Measurements from ENCODE around the gene CFAP299.
"Not testable (repeated sequence)": the region's sequence is repeated elsewhere in the genome, so short reads cannot be mapped to it uniquely, and the experiment has no call there.

Gene CFAP299

DNA sequence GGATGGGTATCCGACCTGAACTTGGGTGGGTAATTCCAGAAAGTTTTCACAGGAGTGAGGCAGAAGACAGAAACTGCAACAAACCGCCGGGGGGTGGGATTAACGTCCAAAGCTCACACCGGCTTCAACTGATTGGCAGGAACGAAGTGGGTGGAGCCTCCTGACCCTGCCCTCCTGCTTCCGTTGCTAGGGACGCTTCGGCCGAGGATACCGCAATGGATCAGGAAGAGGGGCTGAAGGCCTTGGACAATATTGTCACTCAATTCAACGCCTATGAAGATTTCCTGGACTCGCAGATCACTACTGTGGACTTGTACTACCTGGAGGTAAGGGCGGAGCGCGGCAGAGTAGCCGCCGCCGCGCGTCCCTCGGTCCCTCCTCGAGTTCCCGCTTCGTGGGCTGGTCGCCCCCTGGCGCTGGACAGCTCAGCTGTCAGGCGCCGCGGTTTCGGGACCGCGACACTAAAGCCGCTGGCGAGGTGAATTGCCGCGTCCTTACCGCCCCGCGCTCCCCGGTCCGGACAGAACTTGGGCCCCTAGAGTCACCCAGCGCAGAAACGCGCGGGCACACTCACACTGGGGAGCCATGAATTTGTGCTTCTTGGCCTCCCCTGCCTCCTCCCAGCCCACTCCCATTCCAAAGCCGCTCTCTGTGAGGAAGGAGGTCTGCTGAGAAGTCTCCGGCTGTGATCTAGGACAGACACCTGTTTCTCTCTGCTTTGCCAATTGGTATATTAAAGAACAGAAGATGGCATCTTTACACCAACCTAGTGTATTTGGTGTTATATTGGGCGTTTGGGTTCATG is at the start of gene CFAP299:
CFAP299 (plus strand) TSS at position 177 of the 805 bp plus-strand sequence.
- DNase-seq: no peak

DNA sequence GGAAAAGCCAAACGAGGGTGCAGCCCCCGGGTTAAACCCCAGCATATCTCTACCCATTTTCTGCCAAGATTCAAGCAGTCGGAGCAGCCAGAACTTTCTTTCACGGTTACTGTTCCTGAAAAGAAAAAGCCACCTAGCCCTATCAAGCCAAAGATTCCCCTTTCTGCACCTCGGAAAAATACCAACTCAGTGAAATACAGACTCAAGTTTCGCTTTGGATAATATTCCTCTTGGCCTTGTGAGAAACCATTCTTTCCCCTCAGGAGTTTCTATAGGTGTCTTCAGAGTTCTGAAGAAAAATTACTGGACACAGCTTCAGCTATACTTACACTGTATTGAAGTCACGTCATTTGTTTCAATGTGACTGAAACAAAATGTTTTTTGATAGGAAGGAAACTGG is 49.1 kb upstream of the CFAP299 start:
- no peak for DNase-seq

DNA sequence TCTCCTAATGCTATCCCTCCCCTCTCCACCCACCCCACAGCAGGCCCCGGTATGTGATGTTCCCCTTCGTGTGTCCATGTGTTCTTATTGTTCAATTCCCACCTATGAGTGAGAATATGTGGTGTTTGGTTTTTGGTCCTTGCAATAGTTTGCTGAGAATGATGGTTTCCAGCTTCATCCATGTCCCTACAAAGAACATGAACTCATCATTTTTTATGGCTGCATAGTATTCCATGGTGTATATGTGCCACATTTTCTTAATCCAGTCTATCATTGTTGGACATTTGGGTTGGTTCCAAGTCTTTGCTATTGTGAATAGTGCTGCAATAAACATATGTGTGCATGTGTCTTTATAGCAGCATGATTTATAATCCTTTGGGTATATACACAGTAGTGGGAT is 44.9 kb upstream of the CFAP299 start:
- DNase-seq: not testable (repeated sequence)

DNA sequence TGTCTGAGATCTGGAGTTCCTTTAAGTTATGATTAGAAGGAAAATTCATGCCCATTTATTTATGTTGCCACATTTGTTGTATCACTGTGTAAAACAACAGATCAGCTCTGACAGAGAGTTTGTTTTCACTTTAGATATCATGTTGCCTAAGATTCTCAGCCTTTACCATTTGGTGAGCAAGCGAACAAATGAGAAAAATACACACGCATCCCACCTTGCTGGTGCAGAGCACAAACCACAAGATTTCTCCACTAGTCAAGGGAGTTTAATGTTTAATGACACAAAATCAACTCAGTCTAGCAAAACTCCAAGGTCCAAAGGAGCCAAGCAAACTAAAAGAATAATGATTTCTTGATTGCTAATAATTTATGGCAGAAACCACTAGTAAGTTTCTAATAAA is 41.3 kb upstream of the CFAP299 start:
- DNase-seq: no peak

DNA sequence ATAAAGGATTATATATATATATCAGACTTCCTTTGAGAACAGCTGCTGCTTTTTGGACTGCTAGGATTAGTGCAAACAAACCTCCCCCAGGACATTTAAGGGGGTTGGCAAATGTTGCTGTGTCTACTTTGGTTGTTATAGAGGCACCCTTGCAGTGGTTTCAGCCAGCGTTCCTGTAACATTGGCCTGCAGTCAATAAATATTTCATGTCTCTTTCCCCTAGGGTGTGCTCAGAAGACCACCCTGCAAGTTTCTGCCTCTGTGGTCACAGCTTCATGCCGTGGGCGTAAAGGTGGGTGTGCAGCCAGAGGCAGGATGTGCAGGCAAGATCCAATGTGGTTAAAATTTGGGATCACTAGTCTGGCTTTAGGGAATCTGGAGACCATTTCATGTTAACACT is 40.2 kb upstream of the CFAP299 start:
- no peak for DNase-seq

DNA sequence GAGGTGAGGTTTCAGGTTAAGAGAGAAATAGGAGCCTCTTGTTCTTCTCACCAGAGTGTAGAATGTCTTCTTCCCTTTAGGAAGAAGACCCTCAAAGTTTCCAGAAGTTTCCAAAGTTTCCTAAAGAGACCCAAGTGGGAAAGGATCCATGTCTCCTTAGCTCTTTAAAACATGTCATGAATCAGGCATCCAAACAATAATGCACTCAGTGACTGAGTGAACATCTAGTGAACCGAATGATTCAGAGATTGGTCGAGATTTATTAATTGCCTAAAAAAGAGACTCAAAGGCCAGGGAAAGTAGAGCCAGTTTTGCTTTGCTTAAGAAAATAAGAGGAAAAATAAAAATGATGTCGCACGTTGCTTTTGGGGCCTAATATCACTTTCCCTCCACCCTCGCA is 39.7 kb upstream of the CFAP299 start:
- no peak for DNase-seq

DNA sequence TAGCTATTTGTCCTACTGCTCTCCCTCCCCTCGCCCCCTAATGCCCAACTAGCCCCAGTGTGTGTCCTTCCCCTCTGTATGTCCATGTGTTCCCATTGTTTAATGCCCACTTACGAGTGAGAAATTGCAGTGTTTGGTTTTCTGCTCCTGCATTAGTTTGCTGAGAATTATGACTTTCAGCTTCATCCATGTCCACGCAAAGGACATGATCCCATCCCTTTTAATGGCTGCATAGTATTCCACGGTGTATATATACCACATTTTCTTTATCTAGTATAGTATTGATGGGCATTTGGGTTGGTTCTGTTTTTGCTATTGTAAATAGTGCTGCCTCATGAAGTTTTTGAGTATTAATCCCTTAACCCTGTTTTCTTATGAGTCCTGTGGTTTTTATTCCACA is 33.6 kb upstream of the CFAP299 start:
- DNase-seq: no peak

DNA sequence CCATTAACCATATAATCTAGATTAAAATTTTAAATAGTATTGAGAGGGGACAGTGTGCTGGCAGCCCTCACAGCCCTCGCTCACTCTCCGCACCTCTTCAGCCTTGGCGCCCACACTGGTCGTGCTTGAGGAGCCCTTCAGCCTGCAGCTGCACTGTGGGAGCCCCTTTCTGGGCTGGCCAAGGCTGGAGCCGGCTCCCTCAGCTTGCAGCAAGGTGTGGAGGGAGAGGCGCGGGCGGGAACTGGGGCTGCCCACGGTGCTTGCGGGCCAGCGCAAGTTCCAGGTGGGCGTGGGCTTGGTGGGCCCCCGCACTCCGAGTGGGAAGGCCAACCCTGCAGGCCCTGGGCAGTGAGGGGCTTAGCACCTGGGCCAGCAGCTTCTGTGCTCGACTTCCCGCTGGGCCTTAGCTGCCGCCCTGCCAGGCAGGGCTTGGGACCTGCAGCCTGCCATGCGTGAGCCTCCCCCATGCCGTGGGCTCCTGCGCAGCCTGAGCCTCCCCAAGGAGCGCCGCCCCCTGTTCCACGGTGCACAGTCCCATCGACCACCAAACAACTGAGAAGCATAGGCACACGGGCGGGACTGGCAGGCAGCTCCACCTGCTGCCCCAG is 32.8 kb upstream of the CFAP299 start:
- no peak for DNase-seq

DNA sequence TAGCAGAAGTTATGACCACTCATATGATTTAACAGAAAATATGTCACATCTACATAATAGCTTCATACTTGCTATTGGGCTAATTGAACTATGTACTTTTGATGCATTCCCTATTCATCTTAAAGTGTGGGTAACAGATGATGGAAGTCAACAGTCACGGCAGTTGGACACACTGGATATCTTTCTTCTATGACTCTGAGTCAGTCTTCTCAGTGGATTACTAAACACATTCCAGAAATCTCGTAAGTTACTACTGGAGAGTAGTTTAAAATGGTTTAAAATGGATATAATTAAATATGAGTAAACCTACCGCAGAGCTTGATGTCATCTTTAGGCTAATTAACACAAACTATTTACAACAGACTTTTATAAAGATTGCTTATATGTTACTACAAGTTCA is 30.1 kb upstream of the CFAP299 start:
- no peak for DNase-seq

DNA sequence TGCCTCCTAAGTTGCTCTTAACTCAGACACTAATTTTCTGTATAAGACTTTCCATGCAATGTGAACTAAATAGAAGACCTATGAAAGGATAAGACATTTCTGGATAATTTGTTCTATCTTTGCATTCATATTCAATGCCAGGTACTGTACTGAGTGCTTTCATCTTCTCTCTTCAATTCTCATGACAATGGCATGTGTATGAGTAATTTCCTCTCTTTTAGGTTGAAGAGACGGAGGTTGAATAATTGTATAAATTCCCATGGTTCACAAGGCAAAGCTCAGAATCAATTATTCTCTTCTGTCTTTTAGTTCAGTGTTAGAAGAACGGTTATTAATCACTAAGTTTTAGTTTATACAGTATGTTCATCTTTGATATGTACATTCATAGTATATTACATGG is 29.3 kb upstream of the CFAP299 start:
- DNase-seq: no peak

DNA sequence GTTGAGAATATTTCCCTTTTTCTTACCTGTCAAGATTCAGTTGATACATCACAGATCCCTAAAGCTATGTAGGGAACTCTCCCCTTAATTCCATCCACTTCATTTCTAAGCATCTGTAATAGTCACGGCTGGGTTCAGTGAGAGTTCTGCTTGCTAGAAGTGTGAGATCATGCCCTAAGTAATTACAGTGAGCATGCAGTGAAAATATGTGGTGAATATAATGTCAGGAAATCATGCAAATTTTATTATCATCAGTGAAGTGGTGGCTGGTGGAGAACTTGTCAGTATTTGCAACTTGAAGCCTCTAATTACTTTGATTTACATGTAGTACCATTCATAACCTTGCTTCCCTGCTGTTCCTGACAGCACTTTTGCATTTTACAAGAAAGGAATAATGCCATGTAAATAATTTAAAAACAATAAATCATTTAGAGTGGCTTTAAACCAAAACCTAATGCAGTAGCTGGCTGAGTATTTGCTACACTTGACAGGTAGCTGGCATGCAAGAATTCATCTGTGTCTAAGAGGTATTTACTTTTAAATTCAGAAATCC is 28.3 kb upstream of the CFAP299 start:
- no peak for DNase-seq

DNA sequence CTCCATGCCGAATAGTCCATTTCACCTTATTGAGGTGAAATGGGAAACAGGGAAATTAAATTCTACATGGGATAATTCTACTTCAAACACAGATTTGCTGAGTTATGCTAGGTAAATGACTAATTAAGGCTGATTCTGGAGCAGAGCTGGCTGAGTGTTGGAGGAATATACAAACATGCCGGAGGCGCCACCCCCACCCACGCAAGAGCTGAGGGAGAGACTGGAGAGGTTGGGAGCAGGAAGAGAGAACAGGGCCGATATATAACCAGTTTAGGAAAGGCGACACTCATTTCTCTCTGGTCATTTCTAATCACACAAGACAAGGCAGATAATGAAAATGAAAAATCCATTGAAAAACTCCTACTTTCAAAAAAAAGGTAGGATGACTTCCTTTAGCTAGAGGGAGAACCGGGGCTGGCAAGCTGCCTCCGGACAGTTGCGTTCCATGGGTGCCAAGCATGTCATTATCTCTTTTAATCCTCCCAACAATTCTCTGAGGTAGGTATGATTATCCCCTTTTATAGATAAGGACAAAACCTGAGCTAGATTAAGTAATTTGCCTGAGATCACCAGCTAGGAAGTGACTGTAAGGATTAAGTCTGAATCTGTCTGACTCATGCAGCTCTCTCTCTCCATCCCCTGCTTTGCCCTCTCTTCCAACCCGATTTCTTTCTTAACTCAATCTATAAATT is 27.6 kb upstream of the CFAP299 start:
- no peak for DNase-seq

DNA sequence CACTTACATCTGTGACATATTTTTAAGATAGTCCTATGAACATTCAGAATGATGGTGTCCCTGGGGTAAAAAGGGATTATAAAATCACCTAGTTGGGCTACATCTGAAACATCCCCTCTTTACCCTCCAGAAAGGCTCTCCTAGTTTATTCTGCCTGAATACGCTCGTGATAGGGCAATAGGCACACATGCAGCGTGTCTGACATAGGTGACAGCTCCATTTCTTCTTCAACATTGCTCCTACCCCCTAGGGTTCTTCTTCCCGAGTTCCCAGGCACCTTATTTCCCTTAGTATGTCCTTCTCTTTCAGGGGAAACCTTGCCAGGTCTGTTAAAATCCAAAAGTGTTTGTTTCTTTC is 27.1 kb upstream of the CFAP299 start:
- DNase-seq: no peak

DNA sequence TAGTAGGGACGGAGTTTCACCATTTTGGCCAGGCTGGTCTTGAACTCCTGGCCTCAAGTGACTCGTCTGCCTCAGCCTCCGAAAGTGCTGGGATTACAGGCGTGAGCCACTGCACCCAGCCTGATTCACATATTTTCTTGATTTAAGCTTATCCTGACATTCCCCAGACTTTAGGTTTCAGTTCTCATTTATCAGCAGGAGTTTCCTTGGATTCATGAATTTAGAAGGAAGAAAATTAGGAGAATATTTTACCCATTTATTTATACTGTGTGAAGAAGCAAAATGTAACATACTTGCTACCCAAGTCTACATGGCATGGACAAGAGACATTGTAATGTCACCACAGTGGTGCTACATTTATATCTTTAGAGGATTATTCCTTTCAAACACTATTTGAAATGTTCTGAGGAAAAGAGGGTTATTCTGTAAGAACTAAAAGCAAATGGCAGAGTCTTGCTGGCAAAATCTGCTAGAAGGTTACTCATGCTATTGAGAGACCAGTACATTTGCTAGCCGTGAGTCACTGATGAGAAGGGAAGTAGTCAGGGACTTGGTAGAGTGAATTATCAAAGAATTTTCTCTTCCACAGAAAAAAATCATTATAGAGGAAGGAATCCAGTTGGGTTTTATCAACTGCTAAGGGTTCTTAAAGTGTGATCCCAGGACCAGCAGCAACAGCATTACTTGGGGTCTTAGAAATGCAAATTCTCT is 26.1 kb upstream of the CFAP299 start:
- no peak for DNase-seq

DNA sequence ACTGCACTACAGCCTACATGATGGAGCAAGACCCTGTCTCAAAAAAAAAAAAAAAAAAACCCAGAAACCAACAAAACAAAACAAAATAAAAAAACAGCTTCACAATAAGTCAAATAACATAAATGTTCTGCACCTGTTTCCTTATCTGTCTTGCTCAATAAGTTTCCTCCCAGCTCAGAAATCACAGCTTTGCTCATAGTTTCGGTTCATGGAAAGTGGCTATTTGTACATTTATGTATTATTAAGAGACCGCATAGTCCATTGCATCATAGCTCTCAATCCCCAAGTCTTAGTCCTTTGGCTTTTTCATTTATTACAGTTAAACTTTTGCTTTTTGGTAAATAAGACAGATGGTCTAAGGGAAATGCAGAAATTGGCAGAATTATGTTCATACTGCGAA is 24.4 kb upstream of the CFAP299 start:
- no peak for DNase-seq

DNA sequence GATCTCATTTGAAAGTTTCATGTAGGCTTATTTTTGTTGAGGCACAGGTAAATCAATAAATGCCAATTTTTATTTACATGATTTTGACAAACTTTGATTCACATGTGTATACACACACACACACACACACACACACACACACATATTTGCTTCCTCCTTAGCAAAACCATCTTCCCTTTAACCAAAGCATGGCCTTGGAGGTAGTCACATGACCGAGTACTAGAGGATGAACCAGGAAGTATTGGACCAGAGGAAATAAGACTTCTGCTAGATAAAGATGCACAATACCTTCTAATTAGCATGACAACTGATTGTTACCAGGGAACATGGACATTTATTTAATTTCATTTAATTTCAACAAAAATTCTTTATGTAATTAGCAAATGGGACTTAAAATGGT is 23.4 kb upstream of the CFAP299 start:
- DNase-seq: no peak

DNA sequence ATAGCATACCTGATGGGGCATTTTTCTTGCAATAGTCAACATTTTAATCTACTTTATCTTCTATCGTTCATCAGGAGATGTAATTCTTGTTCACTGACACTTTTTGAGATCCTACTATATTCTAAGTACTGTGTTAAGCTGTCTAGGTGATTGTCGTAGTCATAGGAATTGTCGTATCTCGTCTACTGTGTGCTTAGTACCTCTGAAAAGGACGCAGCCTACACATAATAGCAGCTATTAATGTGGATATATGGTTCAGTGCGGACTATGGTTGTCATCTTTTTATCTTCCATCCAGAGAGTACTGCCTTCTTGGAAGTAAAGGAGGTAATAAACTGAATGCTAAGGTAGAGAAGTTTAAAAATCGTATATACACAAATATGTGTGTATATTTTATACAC is 21.9 kb upstream of the CFAP299 start:
- DNase-seq: no peak

DNA sequence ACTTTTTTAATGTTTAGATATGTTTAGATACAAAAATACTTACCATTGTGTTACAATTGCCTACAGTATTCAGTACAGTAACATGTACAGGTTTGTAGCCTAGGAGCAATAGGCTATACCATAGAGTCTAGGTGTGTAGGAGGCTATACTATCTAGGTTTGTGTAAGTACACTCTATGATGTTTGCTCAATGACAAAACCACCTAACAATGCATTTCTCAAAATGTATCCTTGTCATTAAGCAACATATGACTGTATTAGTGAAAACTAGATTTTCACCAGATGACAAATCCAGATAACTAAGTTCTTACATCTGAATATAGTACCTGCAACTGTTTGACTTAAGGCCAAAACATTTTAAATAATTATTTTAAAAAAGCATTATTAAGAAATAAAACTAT is 19.7 kb upstream of the CFAP299 start:
- DNase-seq: not testable (repeated sequence)

DNA sequence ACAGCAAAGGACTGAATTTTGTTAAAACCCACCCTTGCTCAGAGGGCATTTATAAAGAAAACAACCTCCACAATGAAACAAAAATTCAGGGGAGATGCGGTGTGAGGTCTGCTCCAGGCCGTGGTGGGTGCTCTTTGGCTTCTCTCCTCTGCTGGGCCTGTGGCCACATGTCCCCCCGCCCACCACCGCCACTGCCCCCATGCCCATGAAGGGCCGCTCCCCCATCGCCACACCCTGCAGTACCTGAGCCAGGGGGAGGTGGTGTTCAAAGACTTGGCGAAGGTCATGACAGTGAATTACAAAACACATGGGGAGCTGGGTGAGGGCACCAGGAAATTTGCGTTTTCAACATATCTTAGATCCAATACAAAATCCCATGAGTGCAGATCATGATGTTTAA is 14.2 kb upstream of the CFAP299 start:
- DNase-seq: no peak

DNA sequence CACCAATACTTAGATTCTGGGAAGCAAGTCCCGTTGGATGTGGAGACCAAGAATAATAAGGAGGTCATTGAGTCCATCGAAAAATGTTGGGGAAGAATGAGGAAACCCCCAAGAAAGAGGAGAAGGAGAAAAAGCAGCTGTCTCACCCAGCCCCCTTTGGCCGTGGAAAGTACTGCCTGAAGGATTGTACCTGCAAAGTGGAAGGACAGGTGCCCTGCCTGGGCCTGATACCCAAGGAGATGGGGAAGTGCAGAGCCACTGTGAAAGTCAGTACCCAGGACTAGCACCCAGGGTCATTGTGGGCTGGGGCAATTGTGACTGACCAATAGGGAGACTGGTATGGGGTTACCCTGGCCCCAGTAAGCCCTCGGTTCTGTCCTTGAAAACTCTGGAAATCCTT is 13.8 kb upstream of the CFAP299 start:
- DNase-seq: no peak

DNA sequence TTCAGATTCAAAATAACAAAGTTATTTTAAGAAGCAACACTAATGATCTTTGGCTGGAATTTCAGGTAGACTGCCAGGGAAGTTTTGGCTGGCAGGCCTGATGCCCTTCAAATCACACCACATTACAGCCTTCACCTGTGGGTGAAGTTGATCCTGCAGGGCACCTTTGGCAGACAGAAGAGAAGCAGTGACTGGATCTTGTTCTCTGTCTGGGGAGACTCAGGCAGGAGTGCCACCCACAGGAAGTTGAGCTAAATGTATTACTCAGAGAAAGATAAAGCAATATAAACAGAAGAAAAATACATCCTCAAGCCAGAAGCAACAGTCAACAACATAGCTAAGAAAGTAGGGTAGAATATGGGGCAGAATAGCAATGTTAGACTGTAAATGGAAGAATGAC is 12.8 kb upstream of the CFAP299 start:
- no peak for DNase-seq

DNA sequence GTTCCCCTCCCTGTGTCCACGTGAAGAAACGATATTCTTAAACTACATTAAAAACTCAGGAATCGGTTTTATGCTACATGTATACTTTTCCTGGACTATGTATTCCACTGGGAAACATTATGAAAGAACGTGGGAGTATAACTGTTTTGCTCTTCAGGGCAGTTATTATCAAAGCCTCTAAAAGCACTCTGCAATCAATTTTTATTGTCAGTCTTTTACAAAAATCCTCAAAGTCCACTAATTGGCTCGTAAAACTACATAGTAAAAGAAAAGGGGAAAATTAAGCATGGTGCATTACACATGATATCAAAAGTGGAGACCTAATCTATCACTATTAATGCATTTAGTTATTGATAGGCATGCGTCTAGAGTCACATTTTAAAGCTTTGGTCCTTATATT is 11.4 kb upstream of the CFAP299 start:
- no peak for DNase-seq

DNA sequence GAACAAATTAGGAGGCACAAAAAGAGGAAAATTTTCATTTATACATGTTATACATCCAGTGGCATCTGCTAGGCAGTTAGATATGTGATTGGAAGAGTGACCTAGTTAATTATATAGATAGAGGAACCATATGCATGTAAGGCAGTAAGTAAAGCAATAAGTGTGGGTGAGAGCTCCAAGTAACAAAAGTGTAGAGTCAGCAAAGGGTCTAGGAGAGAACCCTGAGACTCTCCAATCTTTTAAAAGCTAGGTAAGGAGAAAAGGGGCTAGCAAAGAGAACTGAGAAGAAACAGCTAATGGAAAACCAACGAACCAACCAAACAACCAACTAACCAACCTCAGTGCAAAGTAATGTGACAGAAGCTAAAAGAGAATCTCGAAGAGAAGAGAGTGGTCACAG is 3.8 kb upstream of the CFAP299 start:
- no peak for DNase-seq
